GM19372 (cell line): ENCODE data around the gene MYH7B.

Source experiments
- ATAC-seq: cut with Tn5 transposase; IDR thresholded peaks from one replicate; pipeline ENCODE4 v1.9.1; 2021; ENCODE audit warnings: mild to moderate bottlenecking, low read depth, moderate library complexity; ENCODE audit not compliant: unreplicated experiment

The MYH7B gene

GRCh38 chr20:35002426-35003210 lies 47.0 kb downstream of the MYH7B start:
- no peak for ATAC-seq

- no peak for ATAC-seq
Observed at GRCh38 chr20:35003211-35004031, 47.8 kb downstream of the MYH7B start.

GRCh38 chr20:35004051-35004725 lies 48.5 kb downstream of the MYH7B start:
- no peak for ATAC-seq

GRCh38 chr20:35004749-35005462 lies 49.2 kb downstream of the MYH7B start:
- ATAC-seq, result no peak
